ENCODE data around the gene SLF2.

The SLF2 gene

GRCh38 chr10:100996678-100997359, 84.1 kb downstream of the SLF2 start:
- ChIA-PET CTCF (interaction anchor here (0.8 to 6.6 kb wide), 15 partner anchors 11 to 95 kb away, joined by 3 to 101 read pairs (median 6); partner anchors contain the start of genes MRPL43, PDZD7, SFXN3 and SLF2), POLR2A (no interaction called here)
- TF ChIP-seq CTCF (IDR thresholded peaks at IDR 0.05; ENCODE audit: control extremely low read depth, extremely low read depth, low read depth, missing control alignments), result no peak
- peak; percentile 72 for DNase-seq (ENCODE audit: extremely low spot score)

- peak; percentile 75 for TF ChIP-seq CTCF (IDR thresholded peaks at IDR 0.05; ENCODE audit: control extremely low read depth, extremely low read depth, low read depth, missing control alignments)
- POLR2A ChIA-PET, result no interaction called here
- peak; percentile 84 for DNase-seq (ENCODE audit: extremely low spot score)
- CTCF ChIA-PET, result interaction anchor here (0.8 to 6.6 kb wide), 22 partner anchors 12 to 144 kb away, joined by 3 to 101 read pairs (median 5); partner anchors contain the start of genes MRPL43, PDZD7, SFXN3 and SLF2
Observed at GRCh38 chr10:100997360-100998182, 84.8 kb downstream of the SLF2 start.

GRCh38 chr10:100998183-100998990, 85.6 kb downstream of the SLF2 start:
- peak; percentile 72 for DNase-seq (ENCODE audit: extremely low spot score)
- ChIA-PET CTCF (interaction anchor here (0.9 to 6.6 kb wide), 17 partner anchors 11 to 143 kb away, joined by 3 to 101 read pairs (median 6); partner anchors contain the start of genes MRPL43, PDZD7, SFXN3 and SLF2), POLR2A (no interaction called here)
- TF ChIP-seq CTCF (IDR thresholded peaks at IDR 0.05; ENCODE audit: control extremely low read depth, extremely low read depth, low read depth, missing control alignments), result no peak

GRCh38 chr10:100998991-100999741, 86.4 kb downstream of the SLF2 start:
- ChIA-PET POLR2A (no interaction called here), CTCF (interaction anchor here (0.6 to 6.6 kb wide), 17 partner anchors 10 to 111 kb away, joined by 3 to 101 read pairs (median 3); partner anchors contain the start of genes MRPL43, PDZD7, SFXN3 and TWNK)
- peak; percentile 92 for DNase-seq (ENCODE audit: extremely low spot score)
- TF ChIP-seq CTCF (IDR thresholded peaks at IDR 0.05; ENCODE audit: control extremely low read depth, extremely low read depth, low read depth, missing control alignments), result peak; percentile 77

GRCh38 chr10:100999742-101000126, 87.0 kb downstream of the SLF2 start, which contains the start of gene LZTS2:
LZTS2 (plus strand) TSS chr10:100999808; CDS start chr10:101002539, 2,731 bp downstream.
- ChIA-PET POLR2A (no interaction called here), CTCF (interaction anchor here (0.6 to 6.6 kb wide), 16 partner anchors 10 to 111 kb away, joined by 3 to 101 read pairs (median 4); partner anchors contain the start of genes MRPL43, PDZD7, SFXN3 and TWNK)
- DNase-seq (ENCODE audit: extremely low spot score), result no peak
- TF ChIP-seq CTCF (IDR thresholded peaks at IDR 0.05; ENCODE audit: control extremely low read depth, extremely low read depth, low read depth, missing control alignments), result no peak
